CD14-positive monocyte (primary cell): ENCODE results near the gene GABBR1. TPM values are rescaled to one million over a fixed set of nuclear protein-coding genes. Genes with fewer than 3 reads are reported as not detected.
A peak's percentile ranks its signal among the peaks of the same experiment; 100 is the strongest.

Experiments used
- DNase-seq, 3 donors: peaks; one replicate each; pipeline ENCODE4 v3.0.0-alpha.2; 2011 to 2022
- H2AFZ ChIP-seq: 2 replicates; pipeline ENCODE4 v1.6.0; 2012; ENCODE audit warnings: mild to moderate bottlenecking, low read depth, low read length, inconsistent platforms; ENCODE audit not compliant: insufficient read depth, poor library complexity, severe bottlenecking
- H3K27ac ChIP-seq, 2 donors: 1 replicate in 1 of 2; 2 replicates in 1 of 2; pipeline ENCODE4 v1.5.1; 2012 to 2013; ENCODE audit warnings: low read length in 2 of 2, control low read depth in 1 of 2, inconsistent platforms in 1 of 2, low read depth in 1 of 2, mild to moderate bottlenecking in 1 of 2
- H3K27me3 ChIP-seq, 2 donors: one replicate each; pipeline versions ENCODE4 v1.6.0 to v1.6.1; 2011 to 2013; ENCODE audit warnings: low read length in 2 of 2; ENCODE audit not compliant: control insufficient read depth in 2 of 2, insufficient read depth in 2 of 2
- H3K36me3 ChIP-seq, 2 donors: replicated peaks in 1 of 2; 1 replicate in 1 of 2; 2 replicates in 1 of 2; pipeline versions ENCODE4 v1.5.1 to v1.6.1; 2012 to 2013; ENCODE audit warnings: low read length in 2 of 2, control low read depth in 1 of 2, inconsistent platforms in 1 of 2, mild to moderate bottlenecking in 1 of 2; ENCODE audit not compliant: insufficient read depth in 2 of 2, control insufficient read depth in 1 of 2
- H3K4me1 ChIP-seq, 2 donors: 1 replicate in 1 of 2; 2 replicates in 1 of 2; pipeline versions ENCODE4 v1.5.1 to v1.6.1; 2012 to 2013; ENCODE audit warnings: low read length in 2 of 2, control low read depth in 1 of 2, inconsistent platforms in 1 of 2, mild to moderate bottlenecking in 1 of 2, moderate library complexity in 1 of 2; ENCODE audit not compliant: insufficient read depth in 2 of 2, control insufficient read depth in 1 of 2
- H3K4me2 ChIP-seq: replicated peaks from 2 replicates; pipeline ENCODE3; 2012; ENCODE audit warnings: low read length, moderate library complexity, mild to moderate bottlenecking; ENCODE audit not compliant: poor library complexity, severe bottlenecking; ENCODE audit errors: extremely low read depth
- H3K4me3 ChIP-seq, 3 experiments: fragments of 200-600 bp in 1 of 3; sonication (generic) in 1 of 3; replicated peaks in 1 of 3; 1 replicate in 2 of 3; 2 replicates in 1 of 3; pipeline ENCODE4 v1.5.1; 2011 to 2013; ENCODE audit warnings: low read length in 3 of 3, mild to moderate bottlenecking in 3 of 3, control low read depth in 2 of 3, low read depth in 2 of 3, inconsistent platforms in 1 of 3, moderate library complexity in 1 of 3
- H3K79me2 ChIP-seq: 2 replicates; pipeline ENCODE4 v1.6.0; 2012; ENCODE audit warnings: mild to moderate bottlenecking, control low read depth, inconsistent platforms, low read length, moderate library complexity; ENCODE audit not compliant: insufficient read depth
- H3K9ac ChIP-seq: 2 replicates; pipeline ENCODE4 v1.6.0; 2017; ENCODE audit warnings: low read length, mild to moderate bottlenecking; ENCODE audit not compliant: insufficient read depth, poor library complexity, severe bottlenecking
- H3K9me3 ChIP-seq, 2 donors: replicated peaks in 1 of 2; 1 replicate in 1 of 2; 2 replicates in 1 of 2; pipeline versions ENCODE4 v1.5.1 to v1.6.1; 2012 to 2013; ENCODE audit warnings: low read length in 2 of 2, control low read depth in 1 of 2; ENCODE audit not compliant: control insufficient read depth in 1 of 2, insufficient read depth in 1 of 2
- H4K20me1 ChIP-seq: 2 replicates; pipeline ENCODE4 v1.6.0; 2012; ENCODE audit warnings: mild to moderate bottlenecking, low read length, control low read depth, moderate library complexity; ENCODE audit not compliant: insufficient read depth
- H3K27ac Mint-ChIP-seq, 7 donors: one replicate each; pipeline ENCODE4 v1.8.0; 2020; ENCODE audit warnings: mild to moderate bottlenecking in 7 of 7, mixed read lengths in 7 of 7, moderate library complexity in 6 of 7, inconsistent platforms in 2 of 7
- H3K27me3 Mint-ChIP-seq, 3 donors: one replicate each; pipeline ENCODE4 v1.8.0; 2021 to 2022; ENCODE audit warnings: low read depth in 3 of 3, mild to moderate bottlenecking in 3 of 3, mixed read lengths in 3 of 3, moderate library complexity in 3 of 3, inconsistent platforms in 1 of 3
- H3K36me3 Mint-ChIP-seq, 2 donors: one replicate each; pipeline ENCODE4 v1.8.0; 2020; ENCODE audit warnings: mixed read lengths in 2 of 2, inconsistent platforms in 1 of 2, mild to moderate bottlenecking in 1 of 2
- H3K4me1 Mint-ChIP-seq: one replicate; pipeline ENCODE4 v1.8.0; 2020; ENCODE audit warnings: mild to moderate bottlenecking, mixed read lengths
- H3K4me3 Mint-ChIP-seq, 2 donors: one replicate each; pipeline ENCODE4 v1.8.0; 2020; ENCODE audit warnings: mild to moderate bottlenecking in 2 of 2, mixed read lengths in 2 of 2, moderate library complexity in 1 of 2
- H3K9me3 Mint-ChIP-seq, 7 donors: one replicate each; pipeline ENCODE4 v1.8.0; 2020 to 2022; ENCODE audit warnings: mixed read lengths in 7 of 7, mild to moderate bottlenecking in 6 of 7, moderate library complexity in 6 of 7, inconsistent platforms in 2 of 7
- WGBS: methylation state at CpG from one replicate; pipeline ENCODE4 v1.1.5; 2013; ENCODE audit warnings: missing lambda C conversion rate; ENCODE audit not compliant: insufficient coverage; 5-methylcytosine and 5-hydroxymethylcytosine counted together
- intact Hi-C, 2 donors: fragments of 100-400 bp; cut with micrococcal nuclease; formaldehyde crosslinking; loops; one replicate each; pipeline versions ENCODE4 v1.15.0 to v1.15.1; 2023
- polyA plus RNA-seq, 3 donors: library from polyadenylated mRNA; depleted of rRNA in 1 of 3; unstranded in 2 of 3; stranded (reverse) in 1 of 3; fragments of 300-500 nt in 2 of 3; fragments of >200 nt in 1 of 3; fragmentation: Illumina TruSeq in 2 of 3; gene quantifications; 1 replicate in 2 of 3; 2 replicates in 1 of 3; pipeline ENCODE4 v1.2.3, GENCODE V29; 2012 to 2021
- TF ChIP-seq, protein P1 (sequence below): fragments of 200-600 bp; IDR thresholded peaks from one replicate; pipeline ENCODE4 v1.8.0; 2022; ENCODE audit warnings: antibody characterized with exemption, mild to moderate bottlenecking

Gene GABBR1
- polyA plus RNA-seq, 3 donors, result 0.91 to 228 (median 1.8) TPM

DNA sequence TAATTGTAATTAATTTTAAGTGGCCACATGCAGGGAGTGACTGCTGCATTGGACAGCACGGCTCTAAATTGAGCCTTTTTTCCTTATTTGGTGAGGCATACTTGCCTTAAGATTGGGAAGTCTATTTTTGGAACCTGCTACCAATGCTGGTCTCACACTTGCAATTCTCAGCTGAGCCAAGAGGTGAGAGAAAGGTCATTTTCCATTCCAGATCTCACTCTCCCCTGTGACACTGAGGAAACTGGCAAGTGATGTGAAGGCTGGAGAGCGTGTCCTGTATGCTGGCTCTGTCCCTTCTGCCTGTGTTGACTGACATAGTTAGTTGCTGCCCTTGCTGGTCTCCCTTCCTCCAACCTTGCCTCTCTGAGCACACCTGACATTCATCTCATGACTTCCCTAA lies 23.2 kb upstream of the GABBR1 start:
- H3K79me2 ChIP-seq, result no peaks in the 10 kb centered on the region
- no peak overlapping the region for H3K27ac ChIP-seq
- intact Hi-C loops, result no loop called here
- Mint-ChIP-seq H3K27ac (no peak overlapping the region), H3K9me3 (peaks cover 0 to 3% (median 0%) of the 10 kb centered on the region in 7 donors), H3K4me3 (no peak overlapping the region), H3K36me3 (no peaks in the 10 kb centered on the region), H3K4me1 (peaks cover 3% of the 10 kb centered on the region), H3K27me3 (peaks cover 8 to 19% (median 13%) of the 10 kb centered on the region in 3 donors)
- no peaks in the 10 kb centered on the region for H3K36me3 ChIP-seq
- no peaks in the 10 kb centered on the region for H3K9me3 ChIP-seq
- no peaks in the 10 kb centered on the region for H4K20me1 ChIP-seq
- H3K9ac ChIP-seq, result no peak overlapping the region
- H3K4me3 ChIP-seq, result no peak overlapping the region
- peaks cover 0 to 23% of the 10 kb centered on the region in 2 donors for H3K27me3 ChIP-seq
- no peak overlapping the region for H3K4me2 ChIP-seq
- no CpG with 5 or more reads among the region's 2 CpGs for WGBS
- no peak overlapping the region for H2AFZ ChIP-seq
- no peak for DNase-seq
- no peaks in the 10 kb centered on the region for H3K4me1 ChIP-seq
- TF ChIP-seq, protein P1, sequence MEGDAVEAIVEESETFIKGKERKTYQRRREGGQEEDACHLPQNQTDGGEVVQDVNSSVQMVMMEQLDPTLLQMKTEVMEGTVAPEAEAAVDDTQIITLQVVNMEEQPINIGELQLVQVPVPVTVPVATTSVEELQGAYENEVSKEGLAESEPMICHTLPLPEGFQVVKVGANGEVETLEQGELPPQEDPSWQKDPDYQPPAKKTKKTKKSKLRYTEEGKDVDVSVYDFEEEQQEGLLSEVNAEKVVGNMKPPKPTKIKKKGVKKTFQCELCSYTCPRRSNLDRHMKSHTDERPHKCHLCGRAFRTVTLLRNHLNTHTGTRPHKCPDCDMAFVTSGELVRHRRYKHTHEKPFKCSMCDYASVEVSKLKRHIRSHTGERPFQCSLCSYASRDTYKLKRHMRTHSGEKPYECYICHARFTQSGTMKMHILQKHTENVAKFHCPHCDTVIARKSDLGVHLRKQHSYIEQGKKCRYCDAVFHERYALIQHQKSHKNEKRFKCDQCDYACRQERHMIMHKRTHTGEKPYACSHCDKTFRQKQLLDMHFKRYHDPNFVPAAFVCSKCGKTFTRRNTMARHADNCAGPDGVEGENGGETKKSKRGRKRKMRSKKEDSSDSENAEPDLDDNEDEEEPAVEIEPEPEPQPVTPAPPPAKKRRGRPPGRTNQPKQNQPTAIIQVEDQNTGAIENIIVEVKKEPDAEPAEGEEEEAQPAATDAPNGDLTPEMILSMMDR, result no peak

DNA sequence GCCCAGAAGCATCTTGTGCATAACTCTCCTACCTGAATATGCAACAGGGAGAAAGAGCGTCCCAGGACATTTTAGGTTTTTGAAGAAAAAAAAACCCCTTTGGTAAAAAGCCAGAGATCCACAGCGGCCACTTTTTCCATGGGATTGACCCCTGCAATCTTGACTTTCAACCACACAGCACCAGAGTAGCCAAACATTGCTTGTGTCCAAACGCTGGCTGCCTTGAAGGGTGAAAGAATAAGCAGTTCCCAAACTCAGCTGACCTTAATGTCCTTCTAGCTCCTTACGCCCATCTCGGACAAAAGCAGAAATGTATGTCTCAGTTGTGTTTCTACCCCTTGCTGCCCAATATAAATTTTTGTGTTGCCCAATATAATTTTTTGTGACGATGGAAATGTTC lies 22.7 kb upstream of the GABBR1 start:
- H3K4me3 ChIP-seq, result no peak overlapping the region
- H3K9ac ChIP-seq, result no peak overlapping the region
- H3K4me3 Mint-ChIP-seq, result peak overlapping the region in 1 of 2 donors; percentile 59
- no peak overlapping the region for H3K4me2 ChIP-seq
- no peaks in the 10 kb centered on the region for H3K36me3 ChIP-seq
- intact Hi-C loops, result no loop called here
- H3K27me3 ChIP-seq, result peaks cover 0 to 20% of the 10 kb centered on the region in 2 donors
- 86% methylated on average over 4 of the region's 6 CpGs for WGBS
- no peaks in the 10 kb centered on the region for H3K79me2 ChIP-seq
- no peak for DNase-seq
- H3K27ac ChIP-seq, result no peak overlapping the region
- H3K9me3 Mint-ChIP-seq, result peaks cover 0 to 3% (median 0%) of the 10 kb centered on the region in 7 donors
- TF ChIP-seq, protein P1, result no peak
- H3K27me3 Mint-ChIP-seq, result peaks cover 6 to 18% (median 8%) of the 10 kb centered on the region in 3 donors
- no peaks in the 10 kb centered on the region for H4K20me1 ChIP-seq
- H3K4me1 ChIP-seq, result no peaks in the 10 kb centered on the region
- peaks cover 3% of the 10 kb centered on the region for H3K4me1 Mint-ChIP-seq
- H2AFZ ChIP-seq, result no peak overlapping the region
- no peaks in the 10 kb centered on the region for H3K36me3 Mint-ChIP-seq
- no peak overlapping the region for H3K27ac Mint-ChIP-seq
- no peaks in the 10 kb centered on the region for H3K9me3 ChIP-seq
